ENCODE results near the gene TOM1L1. TPM values are rescaled to one million over a fixed set of nuclear protein-coding genes. Genes with fewer than 3 reads are reported as not detected.

TOM1L1 gene
- total RNA-seq, 1 donor from 2014 or later: 4.9 TPM

- DNase-seq (ENCODE audit: low read depth, low spot score): no peak
Measured at GRCh38 chr17:54945671-54946070, 45.0 kb downstream of the TOM1L1 start.

- no peak for DNase-seq (ENCODE audit: low read depth, low spot score)
Measured at GRCh38 chr17:54947396-54947795, 46.7 kb downstream of the TOM1L1 start.

- peak; percentile 19 for DNase-seq (ENCODE audit: low read depth, low spot score)
Measured at GRCh38 chr17:54948380-54948779, 47.7 kb downstream of the TOM1L1 start.

- no peak for DNase-seq (ENCODE audit: low read depth, low spot score)
Measured at GRCh38 chr17:54950116-54950515, 49.5 kb downstream of the TOM1L1 start.

GRCh38 chr17:54951286-54951685, 50.6 kb downstream of the TOM1L1 start:
- no peak for DNase-seq (ENCODE audit: low read depth, low spot score)

- DNase-seq (ENCODE audit: low read depth, low spot score): no peak
Measured at GRCh38 chr17:54956791-54957190, 56.1 kb downstream of the TOM1L1 start.

GRCh38 chr17:54967621-54968261, 67.1 kb downstream of the TOM1L1 start:
- no peak for DNase-seq (ENCODE audit: low read depth, low spot score)

- DNase-seq (ENCODE audit: low read depth, low spot score): peak; percentile 88
Measured at GRCh38 chr17:54968262-54968987, 67.8 kb downstream of the TOM1L1 start, which contains the start of the genes COX11 and STXBP4. Gene COX11 (minus strand): TSS chr17:54968654. CDS start chr17:54968646, 8 bp downstream. Gene STXBP4 (plus strand): TSS chr17:54968765. CDS start chr17:54986220, 17,455 bp downstream.

GRCh38 chr17:54968988-54969332, 68.3 kb downstream of the TOM1L1 start:
- DNase-seq (ENCODE audit: low read depth, low spot score): no peak

GRCh38 chr17:54969658-54970572, 69.3 kb downstream of the TOM1L1 start:
- no peak for DNase-seq (ENCODE audit: low read depth, low spot score)

GRCh38 chr17:54971147-54971546, 70.5 kb downstream of the TOM1L1 start:
- DNase-seq (ENCODE audit: low read depth, low spot score): no peak

GRCh38 chr17:54971901-54972300, 71.2 kb downstream of the TOM1L1 start:
- DNase-seq (ENCODE audit: low read depth, low spot score): no peak

GRCh38 chr17:54972406-54973138, 71.9 kb downstream of the TOM1L1 start:
- no peak for DNase-seq (ENCODE audit: low read depth, low spot score)

- no peak for DNase-seq (ENCODE audit: low read depth, low spot score)
Measured at GRCh38 chr17:54974759-54975158, 74.1 kb downstream of the TOM1L1 start.

GRCh38 chr17:54976316-54976715, 75.7 kb downstream of the TOM1L1 start:
- no peak for DNase-seq (ENCODE audit: low read depth, low spot score)

- DNase-seq (ENCODE audit: low read depth, low spot score): no peak
Measured at GRCh38 chr17:54977744-54978143, 77.1 kb downstream of the TOM1L1 start.

- no peak for DNase-seq (ENCODE audit: low read depth, low spot score)
Measured at GRCh38 chr17:54979657-54980056, 79.0 kb downstream of the TOM1L1 start.

GRCh38 chr17:54980375-54980774, 79.7 kb downstream of the TOM1L1 start:
- DNase-seq (ENCODE audit: low read depth, low spot score): no peak

GRCh38 chr17:54982399-54982798, 81.7 kb downstream of the TOM1L1 start:
- no peak for DNase-seq (ENCODE audit: low read depth, low spot score)

GRCh38 chr17:54983260-54983659, 82.6 kb downstream of the TOM1L1 start:
- no peak for DNase-seq (ENCODE audit: low read depth, low spot score)

GRCh38 chr17:54985476-54985875, 84.8 kb downstream of the TOM1L1 start:
- DNase-seq (ENCODE audit: low read depth, low spot score): no peak

All from pulmonary artery endothelial cell (primary cell).